K562 (cell line): Measurements from ENCODE around the gene GATA2. TPM values are rescaled to one million over a fixed set of nuclear protein-coding genes. Genes with fewer than 3 reads are reported as not detected.
A peak's percentile ranks its signal among the peaks of the same experiment; 100 is the strongest.

Experiments used
- COPS2 ChIP-seq: fragments of 450-650 bp; conservative IDR thresholded peaks from 2 replicates; pipeline ENCODE4 v1.6.1; 2016; ENCODE audit warnings: mild to moderate bottlenecking, moderate library complexity
- EGR1 ChIP-seq: fragments of 450-650 bp; conservative IDR thresholded peaks from 2 replicates; pipeline ENCODE4 v1.6.1; 2017; ENCODE audit warnings: mild to moderate bottlenecking
- GATA2 ChIP-seq: sonication (generic); formaldehyde crosslinking; IDR thresholded peaks from 2 replicates; pipeline ENCODE4 v1.4.0; 2020; ENCODE audit warnings: mild to moderate bottlenecking, missing genetic modification reagents
- MEF2A ChIP-seq: IDR thresholded peaks from 2 replicates; pipeline ENCODE4 v1.6.1; 2011; ENCODE audit warnings: low read depth, mild to moderate bottlenecking, low read length, moderate library complexity; ENCODE audit not compliant: control insufficient read depth
- NR1H2 ChIP-seq: sonication (generic); formaldehyde crosslinking; IDR thresholded peaks from 2 replicates; pipeline ENCODE4 v1.4.0; 2020; ENCODE audit warnings: mild to moderate bottlenecking, missing genetic modification reagents
- PCBP1 ChIP-seq: fragments of 200-400 bp; formaldehyde crosslinking; IDR thresholded peaks from 2 replicates; pipeline ENCODE4 v1.6.1; 2018; ENCODE audit warnings: mild to moderate bottlenecking, low read depth, low read length; ENCODE audit not compliant: poor library complexity, severe bottlenecking
- RAD21 ChIP-seq, 2 experiments: fragments of 250-450 bp in 1 of 2; fragments of 450-650 bp in 1 of 2; sonication (Bioruptor Pico) in 1 of 2; formaldehyde crosslinking in 1 of 2; IDR thresholded peaks in 1 of 2; conservative IDR thresholded peaks in 1 of 2; 2 replicates each; pipeline versions ENCODE4 v1.4.0 to v1.8.0; 2020 to 2022; ENCODE audit warnings: mild to moderate bottlenecking in 2 of 2, moderate library complexity in 1 of 2
- SPI1 ChIP-seq: IDR thresholded peaks from 2 replicates; pipeline ENCODE4 v1.6.1; 2011; ENCODE audit warnings: low read depth, low read length, control low read depth, borderline replicate concordance
- SRF ChIP-seq, 2 experiments: fragments of 250-450, 450-650 bp in 1 of 2; sonication (Bioruptor Pico) in 1 of 2; sonication (generic) in 1 of 2; formaldehyde crosslinking; IDR thresholded peaks; 2 replicates each; pipeline versions ENCODE4 v1.5.0 to v1.5.1; 2020 to 2022; ENCODE audit warnings: mild to moderate bottlenecking in 1 of 2, missing genetic modification reagents in 1 of 2
- ZBED1 ChIP-seq: IDR thresholded peaks from 2 replicates; pipeline ENCODE4 v1.6.1; 2014
- ZNF316 ChIP-seq: fragments of 450-650 bp; IDR thresholded peaks from 2 replicates; pipeline ENCODE4 v1.6.1; 2016
- ZNF407 ChIP-seq: fragments of 450-650 bp; IDR thresholded peaks from 2 replicates; pipeline ENCODE4 v1.6.1; 2016; ENCODE audit warnings: low read depth
- polyA plus RNA-seq, 8 experiments: library from polyadenylated mRNA; depleted of rRNA in 4 of 8; stranded (reverse) in 5 of 8; unstranded in 3 of 8; fragments of >200 nt; fragmentation: Nextera tagmentation in 2 of 8; fragmentation: Illumina TruSeq in 1 of 8; extraction: Ambion mirVana in 2 of 8; extraction: Trizol in 1 of 8; gene quantifications; 2 replicates each; pipeline versions ENCODE4 v1.2.1 to v1.2.3, GENCODE V29; 2011 to 2014; ENCODE audit warnings: inconsistent platforms in 1 of 8, missing spikeins in 1 of 8
- total RNA-seq, 7 experiments: library from RNA; depleted of rRNA in 6 of 7; stranded (reverse); fragments of >200 nt in 6 of 7; fragmentation: Illumina TruSeq in 2 of 7; extraction: Trizol in 2 of 7; gene quantifications; 2 replicates each; pipeline versions ENCODE4 v1.2.1 to v1.2.3, GENCODE V29; 2011 to 2021; ENCODE audit warnings: low replicate concordance in 1 of 7

Gene GATA2
- total and polyA plus RNA-seq, 9 of the 15 experiments (the other 6 are each of a cell fraction or from before 2014, with no cell fraction given) = 8.5 to 218 (median 50.8) TPM

DNA sequence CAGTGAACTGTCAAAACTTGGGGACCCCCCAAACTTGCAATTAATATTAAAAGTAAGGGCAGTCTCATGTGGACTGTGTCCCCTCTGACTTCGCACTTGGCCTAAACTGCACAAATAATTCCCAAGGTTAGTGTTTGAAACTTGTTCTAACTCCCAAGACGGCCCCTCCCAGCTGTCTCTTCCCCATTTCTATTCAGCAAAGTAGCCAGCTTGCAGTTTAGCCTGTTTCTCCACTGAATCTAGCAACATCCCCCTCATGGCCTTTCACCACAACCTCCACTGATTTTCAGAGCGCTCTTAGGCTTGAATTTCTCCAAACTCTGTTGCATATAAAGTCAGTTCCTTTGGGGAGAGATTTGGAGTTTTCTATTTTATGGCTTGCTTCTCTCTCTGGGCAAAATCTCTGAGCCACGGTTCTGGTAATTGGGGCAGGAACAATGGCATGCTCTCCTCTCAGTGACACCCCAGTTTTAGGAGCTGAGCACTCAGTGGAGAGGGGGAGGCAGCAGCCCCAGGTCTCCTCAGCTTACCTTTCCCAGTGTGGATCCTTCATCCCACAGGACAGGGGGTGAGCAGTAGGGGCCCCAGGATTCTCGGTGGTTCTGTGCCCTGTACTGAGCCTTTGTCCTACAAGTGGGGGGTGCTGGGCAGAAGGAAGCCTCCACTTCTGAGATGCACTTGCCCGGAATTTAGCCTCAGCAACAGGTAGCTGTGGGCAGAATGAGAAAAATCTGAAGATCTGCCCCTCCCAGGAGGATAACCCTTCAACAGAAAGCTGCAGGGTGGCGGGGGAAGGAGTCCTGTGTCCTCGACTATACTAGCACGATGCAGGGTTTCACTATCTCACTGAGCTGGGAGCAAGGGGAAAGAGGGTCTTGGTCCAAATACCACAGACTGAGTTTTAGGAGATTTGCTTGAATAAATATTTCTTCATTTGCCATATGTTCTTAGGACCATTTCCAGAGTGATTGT, 39.3 kb upstream of the GATA2 start (continued):
- TF ChIP-seq PCBP1 (no peak), MEF2A (no peak), ZBED1 (no peak), NR1H2 (no peak), SRF (CRISPR knock-in tag; IDR thresholded peaks at IDR 0.05) (no peak), RAD21 (CRISPR knock-in tag; conservative IDR thresholded peaks at IDR 0.05 in 1 of 2, IDR thresholded peaks at IDR 0.05 in 1 of 2) (no peak), ZNF316 (peak; percentile 78), GATA2 (CRISPR knock-in tag) (no peak), SPI1 (peak; percentile 70; the same call in 1 of the 2 replicates), COPS2 (no peak), ZNF407 (no peak), EGR1 (no peak)
